GM12865 (cell line): ENCODE results near the gene PIP4K2A.
A peak's percentile ranks its signal among the peaks of the same experiment; 100 is the strongest.

ENCODE experiments used
- DNase-seq: peaks from one replicate; pipeline ENCODE4 v3.0.0; 2010; ENCODE audit warnings: low read depth
- H3K4me3 ChIP-seq: 2 replicates; pipeline ENCODE4 v1.5.1; 2011; ENCODE audit warnings: mild to moderate bottlenecking, low read depth, low read length, control low read depth
- TF ChIP-seq, protein P1 (sequence below): IDR thresholded peaks from 2 replicates; pipeline ENCODE4 v1.5.1; 2011; ENCODE audit warnings: low read length, control low read depth, low read depth, inconsistent platforms; ENCODE audit not compliant: insufficient read depth; ENCODE audit errors: missing control alignments

Gene PIP4K2A

DNA sequence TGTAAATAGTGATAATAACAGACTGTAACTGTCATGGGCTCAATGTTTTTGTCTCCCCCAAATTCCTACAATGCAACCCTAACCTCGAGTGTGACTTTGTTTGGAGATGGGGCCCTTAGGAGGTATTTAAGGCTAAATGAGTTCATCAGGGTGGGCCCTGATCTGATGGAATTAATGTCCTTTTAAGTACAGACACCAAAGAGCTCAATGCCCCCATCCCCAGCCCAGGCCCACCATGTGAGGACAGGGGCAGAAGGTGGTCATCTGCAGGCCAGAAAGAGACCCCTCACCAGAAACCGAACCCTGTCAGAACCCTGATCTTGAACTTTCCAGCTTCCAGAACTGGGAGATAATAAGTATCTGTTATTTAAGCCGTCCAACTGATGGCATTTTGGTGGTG is 83.2 kb downstream of the PIP4K2A start:
- H3K4me3 ChIP-seq: peak overlapping the region; percentile 41
- no peak for DNase-seq
- TF ChIP-seq, protein P1, sequence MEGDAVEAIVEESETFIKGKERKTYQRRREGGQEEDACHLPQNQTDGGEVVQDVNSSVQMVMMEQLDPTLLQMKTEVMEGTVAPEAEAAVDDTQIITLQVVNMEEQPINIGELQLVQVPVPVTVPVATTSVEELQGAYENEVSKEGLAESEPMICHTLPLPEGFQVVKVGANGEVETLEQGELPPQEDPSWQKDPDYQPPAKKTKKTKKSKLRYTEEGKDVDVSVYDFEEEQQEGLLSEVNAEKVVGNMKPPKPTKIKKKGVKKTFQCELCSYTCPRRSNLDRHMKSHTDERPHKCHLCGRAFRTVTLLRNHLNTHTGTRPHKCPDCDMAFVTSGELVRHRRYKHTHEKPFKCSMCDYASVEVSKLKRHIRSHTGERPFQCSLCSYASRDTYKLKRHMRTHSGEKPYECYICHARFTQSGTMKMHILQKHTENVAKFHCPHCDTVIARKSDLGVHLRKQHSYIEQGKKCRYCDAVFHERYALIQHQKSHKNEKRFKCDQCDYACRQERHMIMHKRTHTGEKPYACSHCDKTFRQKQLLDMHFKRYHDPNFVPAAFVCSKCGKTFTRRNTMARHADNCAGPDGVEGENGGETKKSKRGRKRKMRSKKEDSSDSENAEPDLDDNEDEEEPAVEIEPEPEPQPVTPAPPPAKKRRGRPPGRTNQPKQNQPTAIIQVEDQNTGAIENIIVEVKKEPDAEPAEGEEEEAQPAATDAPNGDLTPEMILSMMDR: no peak

DNA sequence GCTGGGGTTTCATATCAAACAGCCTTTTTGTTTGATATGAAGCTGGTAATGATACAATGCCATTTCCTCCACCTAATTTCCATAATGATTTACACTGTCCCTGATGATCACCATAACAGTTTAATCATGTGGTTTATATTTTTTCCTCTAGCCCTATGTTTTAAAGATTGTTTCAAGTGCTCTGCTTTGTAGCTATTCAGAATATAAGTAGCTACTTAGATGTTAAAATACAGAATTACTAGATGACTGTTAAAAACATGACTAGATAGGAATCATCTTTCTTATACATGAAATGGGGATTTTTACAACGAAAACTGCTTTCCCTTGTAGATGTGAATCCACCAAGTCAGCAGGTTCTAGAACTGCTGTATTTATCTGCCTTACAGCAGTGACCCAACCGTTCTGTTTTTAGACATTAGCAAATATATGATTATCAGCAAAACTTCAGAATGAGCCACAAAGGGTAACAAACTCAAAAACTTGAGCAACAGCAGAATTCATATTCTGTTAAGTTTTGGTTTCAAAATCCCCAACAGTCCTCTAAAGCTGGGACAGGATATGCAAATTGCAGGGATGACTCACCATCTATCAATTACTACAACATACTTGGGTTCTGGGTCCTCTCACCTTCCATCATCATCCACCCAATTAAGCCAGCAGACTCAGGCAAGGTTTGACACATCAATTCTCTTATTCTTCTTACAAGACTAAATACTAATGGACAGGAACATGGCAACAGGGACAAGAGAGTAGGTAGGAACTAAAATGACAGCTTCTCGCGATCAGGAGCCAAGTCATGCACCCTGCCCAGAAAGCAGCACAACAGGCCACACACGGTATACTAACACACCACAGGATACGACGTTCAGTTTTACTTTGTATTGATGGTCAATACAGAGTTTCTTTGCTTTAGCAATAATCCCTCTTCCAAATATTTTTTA is 83.9 kb downstream of the PIP4K2A start:
- peak overlapping the region; percentile 41 for H3K4me3 ChIP-seq
- TF ChIP-seq, protein P1: no peak
- peak; percentile 88 for DNase-seq

DNA sequence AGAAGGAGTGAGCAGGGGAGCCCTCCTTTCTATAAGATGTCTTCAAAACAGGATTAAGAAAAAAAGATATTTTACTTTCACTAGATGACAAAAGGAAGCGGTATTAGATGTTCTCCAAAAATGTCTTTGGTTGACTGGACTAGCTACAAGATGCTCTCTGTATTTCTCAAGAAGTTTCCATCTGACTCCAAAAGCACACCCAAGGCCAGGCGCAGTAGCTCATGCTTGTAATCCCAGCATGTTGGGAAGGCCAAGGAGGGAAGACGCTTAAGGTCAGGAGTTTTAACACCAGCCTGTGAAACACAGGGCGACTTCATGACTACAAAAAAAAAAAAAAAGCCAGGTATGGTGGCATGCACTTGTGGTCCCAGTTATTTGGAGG is 84.5 kb downstream of the PIP4K2A start:
- peak; percentile 80 for DNase-seq
- peak overlapping the region; percentile 41 for H3K4me3 ChIP-seq
- TF ChIP-seq, protein P1: no peak

DNA sequence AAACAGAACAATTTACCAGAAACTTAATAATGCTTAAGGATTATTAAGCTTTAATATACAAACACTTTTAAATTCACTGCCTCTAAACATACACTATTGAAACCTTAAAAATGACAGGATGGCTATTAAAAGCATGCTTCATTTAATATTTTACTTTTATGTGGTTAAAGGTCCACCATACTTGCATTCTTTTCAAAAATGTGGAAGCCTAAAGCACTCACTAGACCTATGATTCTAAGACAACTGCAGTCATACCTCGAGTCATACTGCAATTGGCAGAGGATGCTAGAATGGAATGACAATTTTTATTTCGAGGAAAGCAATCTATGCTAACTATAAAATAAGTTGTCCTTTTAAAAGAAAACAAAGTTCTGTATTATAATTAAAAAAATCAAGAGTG is 85.3 kb downstream of the PIP4K2A start:
- no peak for DNase-seq
- TF ChIP-seq, protein P1: no peak
- peak overlapping the region; percentile 41; the same call in 1 of the 2 replicates for H3K4me3 ChIP-seq

DNA sequence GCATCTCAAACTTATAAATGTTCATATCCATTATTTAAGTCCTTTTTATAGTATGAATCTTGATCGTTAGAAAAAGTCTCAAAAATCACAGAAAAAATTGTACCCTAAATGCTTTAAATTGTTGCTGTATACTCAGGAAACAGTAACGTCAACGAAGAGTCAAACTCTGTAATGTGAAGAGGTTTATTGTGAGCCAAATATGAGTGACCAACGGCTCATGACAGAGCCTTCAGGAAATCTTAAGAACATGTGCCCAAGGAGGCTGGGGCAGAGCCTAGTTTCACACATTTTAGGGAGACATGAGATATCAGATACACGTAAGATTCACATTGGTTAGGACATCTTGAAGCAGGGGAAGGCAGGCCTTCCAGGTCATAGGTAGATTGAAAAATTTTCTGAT is 86.1 kb downstream of the PIP4K2A start:
- no peak for DNase-seq
- H3K4me3 ChIP-seq: no peak overlapping the region
- TF ChIP-seq, protein P1: no peak

DNA sequence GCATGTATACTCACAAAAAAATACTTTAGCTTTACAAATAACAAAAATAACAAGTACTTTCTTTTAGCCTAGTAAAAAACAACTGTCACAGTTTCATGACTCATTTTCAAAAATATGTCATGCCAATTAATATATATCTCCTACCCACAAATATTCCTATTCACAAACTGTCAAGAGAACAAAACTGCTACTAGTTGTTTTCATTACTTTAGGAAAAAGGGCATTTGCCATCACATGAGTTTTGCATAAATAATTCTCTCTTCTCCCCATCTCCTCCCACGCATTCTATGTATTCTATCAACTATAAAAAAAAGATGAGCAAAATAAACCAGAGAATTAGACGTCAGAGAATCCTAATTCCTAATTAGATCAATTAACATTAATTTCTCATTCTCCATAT is 87.6 kb downstream of the PIP4K2A start:
- TF ChIP-seq, protein P1: no peak
- no peak for DNase-seq
- 0 out of 2 replicates have a peak overlapping the region, but pooled peaks have one; percentile 8 for H3K4me3 ChIP-seq
